GM21528 (cell line): ENCODE measurements around the gene FUT8.

Experiments used
- ATAC-seq: cut with Tn5 transposase; IDR thresholded peaks from one replicate; pipeline ENCODE4 v1.9.1; 2021; ENCODE audit warnings: mild to moderate bottlenecking, moderate library complexity; ENCODE audit not compliant: unreplicated experiment, low FRiP score

The FUT8 gene

GRCh38 chr14:65486863-65487262 is 74.3 kb downstream of the FUT8 start:
- ATAC-seq, result no peak

DNA sequence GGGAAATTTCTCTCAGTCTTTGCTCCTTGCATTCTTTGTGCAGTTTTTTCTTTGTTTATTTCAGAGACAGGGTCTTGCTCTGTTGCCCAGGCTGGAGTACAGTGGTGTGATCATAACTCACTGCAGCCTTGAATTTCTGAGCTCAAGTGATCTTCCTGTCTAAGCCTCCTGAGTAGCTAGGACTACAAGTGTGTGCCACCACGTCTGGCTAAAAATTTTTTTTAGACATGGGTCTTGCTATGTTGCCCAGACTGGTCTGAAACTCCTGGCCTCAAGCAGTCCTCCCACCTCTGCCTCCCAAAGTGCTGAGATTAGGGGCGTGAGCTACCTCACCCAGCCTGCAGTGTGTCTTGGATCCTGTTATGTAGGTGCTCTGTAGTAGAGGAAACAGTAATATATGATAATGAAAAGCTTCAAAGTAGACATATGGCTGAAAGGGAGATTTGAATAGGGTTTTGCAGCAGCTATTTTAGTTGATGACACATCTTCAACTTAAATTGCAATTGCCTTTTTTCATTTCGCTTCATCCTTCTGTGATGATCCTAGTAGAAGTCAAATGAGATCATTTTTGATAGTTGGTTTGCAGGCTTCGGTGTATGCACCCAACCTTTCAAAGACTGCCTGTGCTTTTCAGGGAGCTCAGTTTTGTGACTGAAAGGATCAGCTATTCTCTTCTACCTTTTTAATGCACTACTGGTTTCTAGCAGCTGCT is 75.4 kb downstream of the FUT8 start:
- no peak for ATAC-seq

- ATAC-seq, result no peak
Observed at GRCh38 chr14:65491274-65491673, 78.7 kb downstream of the FUT8 start.

GRCh38 chr14:65492266-65492665 is 79.7 kb downstream of the FUT8 start:
- no peak for ATAC-seq

DNA sequence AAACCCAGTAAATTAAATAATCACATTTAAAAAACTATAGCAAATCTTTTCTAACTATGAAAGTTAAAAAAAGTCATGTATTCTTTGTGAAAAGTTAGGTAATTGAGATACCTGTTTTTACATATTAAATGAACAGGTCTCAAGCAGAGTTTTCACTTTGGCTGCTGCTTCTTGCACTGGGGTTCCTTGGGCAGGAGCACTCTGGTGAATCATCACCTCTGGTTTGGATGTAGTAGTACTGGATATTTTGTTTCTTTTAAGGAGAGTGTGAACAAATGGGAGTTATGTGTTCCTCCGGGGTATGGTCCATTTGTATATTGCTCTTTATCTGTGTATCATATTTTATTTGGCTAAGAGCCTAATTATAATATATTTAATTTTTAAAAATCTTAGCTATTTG is 82.7 kb downstream of the FUT8 start:
- ATAC-seq, result no peak

DNA sequence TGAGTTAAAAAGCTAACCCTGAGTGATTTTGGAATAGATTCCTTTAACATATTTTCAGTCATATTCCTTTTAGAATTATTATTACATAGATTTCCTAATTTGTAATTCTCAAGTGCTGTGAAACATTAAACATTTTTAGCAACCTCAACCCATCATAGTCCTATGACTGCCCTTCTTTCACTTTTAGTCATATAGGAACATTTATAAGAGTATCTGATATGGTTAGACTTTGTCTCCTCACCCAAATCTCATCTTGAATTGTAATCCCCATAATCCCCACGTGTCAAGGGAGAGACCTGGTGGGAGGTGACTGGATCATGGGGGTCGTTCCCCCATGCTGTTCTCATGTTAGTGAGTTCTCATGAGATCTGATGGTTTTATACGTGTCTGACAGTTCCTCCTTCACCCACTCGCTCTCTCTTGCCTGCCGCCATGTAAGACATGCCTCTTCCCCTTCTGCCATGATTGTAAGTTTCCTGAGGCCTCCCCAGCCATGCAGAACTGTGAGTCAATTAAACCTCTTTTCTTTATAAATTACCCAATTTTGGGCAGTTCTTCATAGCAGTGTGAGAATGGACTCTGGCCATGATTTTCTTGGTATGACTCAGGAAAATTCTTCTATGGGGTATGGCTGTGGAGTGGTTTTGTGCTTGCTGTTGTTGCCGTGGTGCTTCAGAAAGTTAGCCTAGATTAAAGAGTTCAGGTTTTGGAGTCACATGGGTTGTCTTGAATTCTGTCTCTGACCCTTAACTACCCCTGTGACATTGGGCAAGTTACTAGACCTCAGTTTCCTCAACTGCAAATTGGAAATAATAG is 83.9 kb downstream of the FUT8 start:
- ATAC-seq, result no peak

DNA sequence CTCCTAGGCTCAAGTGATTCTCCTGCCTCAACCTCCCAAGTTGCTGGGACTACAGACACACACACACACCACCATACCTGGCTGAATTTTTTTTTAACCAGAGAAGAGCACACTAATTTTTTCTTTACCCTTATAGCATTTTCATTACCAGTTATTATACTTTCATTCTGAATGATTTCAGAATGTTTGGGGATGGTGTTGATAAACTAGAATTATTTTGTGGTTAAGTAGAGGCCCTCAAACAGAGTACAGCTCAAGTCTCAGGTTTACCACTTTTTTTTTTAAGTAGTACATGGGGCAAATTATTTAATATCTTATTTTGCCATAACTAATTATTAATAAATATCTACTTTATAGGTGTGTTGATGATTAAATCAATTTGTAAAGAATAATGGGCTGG is 86.6 kb downstream of the FUT8 start:
- no peak for ATAC-seq

DNA sequence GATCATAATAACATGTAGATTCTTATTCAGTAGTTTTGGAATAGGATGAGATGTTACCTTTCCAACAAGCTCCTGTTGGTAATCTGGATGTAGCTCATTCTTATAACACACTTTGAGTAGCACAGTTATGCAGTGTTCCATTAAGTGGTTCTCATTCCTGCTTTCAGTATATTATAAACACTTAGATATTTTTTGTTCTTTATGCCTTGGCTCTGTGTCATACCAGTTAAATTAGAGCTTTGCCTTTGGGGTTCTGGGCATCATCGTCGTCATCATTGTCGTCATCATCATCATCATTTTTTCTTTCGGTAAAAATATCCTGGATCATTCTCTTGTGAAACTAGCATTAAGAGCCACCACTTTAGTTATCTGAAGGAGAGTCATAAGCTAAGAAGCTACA is 87.5 kb downstream of the FUT8 start:
- ATAC-seq, result no peak

DNA sequence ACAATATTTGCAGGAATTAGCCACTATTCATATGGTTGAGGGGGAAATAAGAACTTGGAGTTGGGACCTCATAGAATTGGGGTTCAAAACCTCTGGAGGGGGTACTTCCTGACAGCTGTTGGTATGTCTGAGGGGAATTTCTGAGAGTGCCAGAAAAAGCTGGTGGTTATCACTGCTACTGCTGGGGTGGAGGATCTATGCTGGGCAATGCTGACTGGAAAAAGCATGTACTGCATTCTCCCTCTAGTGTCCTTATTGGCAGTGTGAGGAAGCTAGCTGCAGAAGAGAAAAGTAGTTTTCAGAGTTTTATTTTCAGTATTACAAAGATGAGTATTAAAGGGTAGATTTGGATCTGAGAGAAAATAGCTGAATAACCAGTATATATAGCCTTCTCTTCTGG is 88.8 kb downstream of the FUT8 start:
- no peak for ATAC-seq

GRCh38 chr14:65502676-65503124 is 90.2 kb downstream of the FUT8 start:
- no peak for ATAC-seq

GRCh38 chr14:65503771-65504170 is 91.2 kb downstream of the FUT8 start:
- no peak for ATAC-seq

DNA sequence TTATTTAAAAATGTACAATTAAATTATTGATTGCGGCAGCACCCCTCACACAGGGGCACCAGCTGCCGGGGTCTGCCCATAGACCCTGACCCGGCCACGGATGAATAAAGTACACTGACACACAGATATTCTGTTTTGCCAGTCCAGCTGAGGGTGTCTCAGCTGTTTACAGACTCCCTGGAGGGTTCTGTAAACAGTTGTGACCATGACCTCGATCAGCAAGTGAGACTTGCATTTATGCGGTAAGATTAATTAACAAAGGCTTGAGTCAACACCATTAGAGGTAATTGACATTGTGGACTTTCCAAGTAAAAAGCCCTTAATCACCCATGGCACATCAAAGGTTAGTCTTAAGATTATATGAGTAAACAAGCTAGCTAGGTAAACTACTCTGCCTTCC is 94.3 kb downstream of the FUT8 start:
- no peak for ATAC-seq

GRCh38 chr14:65509842-65510241 is 97.3 kb downstream of the FUT8 start:
- ATAC-seq, result no peak

GRCh38 chr14:65513671-65514070 is 101.1 kb downstream of the FUT8 start:
- no peak for ATAC-seq

DNA sequence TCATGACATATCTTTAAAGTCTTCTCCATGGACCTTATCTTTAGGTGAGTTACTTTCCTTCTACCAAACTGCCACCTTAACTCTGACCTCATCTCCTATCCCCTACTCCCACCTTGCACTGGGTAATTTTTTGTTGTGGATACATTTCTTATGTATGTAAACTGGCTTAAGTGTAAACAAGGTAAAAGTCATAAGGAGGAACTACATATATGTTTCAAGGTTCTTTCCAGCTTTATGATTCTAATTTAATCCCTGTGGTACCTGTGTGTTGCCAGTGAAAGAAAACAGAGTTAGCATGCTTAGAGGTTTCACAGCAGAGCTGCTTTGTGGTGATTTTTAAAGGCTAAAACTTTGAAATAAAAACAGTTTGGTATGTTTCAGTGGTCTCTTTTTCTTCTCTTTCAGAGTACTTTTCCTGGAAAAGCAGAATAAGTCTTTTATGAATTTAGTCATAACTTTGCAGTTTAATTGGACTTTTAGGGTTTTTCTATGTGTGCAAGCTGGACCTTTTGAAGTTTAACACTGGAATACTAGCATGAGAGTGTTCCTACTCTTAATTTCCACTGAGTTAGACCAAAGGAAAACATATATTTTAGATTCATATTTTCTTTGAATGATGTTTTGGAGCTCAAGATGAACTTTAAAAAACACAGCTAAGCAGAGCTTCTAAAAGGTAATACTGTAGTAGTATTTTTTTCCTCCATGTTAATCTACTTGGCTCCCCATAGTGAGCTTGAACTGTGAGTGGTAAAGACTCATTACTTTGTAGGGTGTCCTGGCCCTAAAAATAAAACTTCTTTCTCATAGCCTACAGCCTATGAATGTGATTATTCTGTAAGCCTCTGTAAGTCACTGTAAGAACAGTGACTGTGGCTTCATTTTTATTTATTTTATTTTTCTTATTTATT is 105.4 kb downstream of the FUT8 start:
- ATAC-seq, result no peak

DNA sequence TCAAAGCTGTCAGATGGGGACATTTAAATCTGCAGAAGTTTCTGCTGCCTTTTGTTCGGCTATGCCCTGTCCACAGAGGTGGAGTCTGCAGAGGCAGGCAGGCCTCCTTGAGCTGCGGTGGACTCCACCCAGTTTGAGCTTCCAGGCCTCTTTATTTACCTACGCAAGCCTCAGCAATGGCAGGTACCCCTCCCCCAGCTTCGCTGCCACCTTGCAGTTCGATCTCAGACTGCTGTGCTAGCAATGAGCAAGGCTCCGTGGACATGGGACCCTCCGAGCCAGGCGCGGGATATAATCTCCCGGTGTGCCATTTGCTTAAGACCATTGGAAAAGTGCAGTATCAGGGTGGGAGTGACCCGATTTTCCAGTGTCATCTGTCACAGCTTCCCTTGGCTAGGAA is 115.5 kb downstream of the FUT8 start:
- ATAC-seq, result no peak

GRCh38 chr14:65531148-65531547 is 118.6 kb downstream of the FUT8 start:
- ATAC-seq, result no peak

- no peak for ATAC-seq
Observed at GRCh38 chr14:65533736-65534404, 121.3 kb downstream of the FUT8 start.

- no peak for ATAC-seq
Observed at GRCh38 chr14:65536781-65537423, 124.4 kb downstream of the FUT8 start.

DNA sequence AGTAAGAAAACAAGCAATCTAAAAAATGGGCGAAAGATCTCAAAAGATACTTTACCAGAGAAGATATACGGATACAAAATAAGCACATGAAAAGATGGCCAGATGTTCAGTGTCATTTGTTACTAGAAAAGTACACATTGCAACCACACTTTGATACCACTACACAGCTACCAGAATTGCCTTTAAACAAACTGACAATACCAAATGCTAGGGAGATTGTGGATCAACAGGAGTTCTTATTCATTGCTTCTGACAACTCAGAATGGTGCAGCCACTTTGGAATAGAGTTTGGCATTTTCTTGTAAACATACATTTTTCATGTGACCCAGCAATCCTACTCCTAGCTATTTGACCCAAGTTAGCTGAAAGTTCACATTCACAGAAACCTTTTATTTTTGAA is 136.3 kb downstream of the FUT8 start:
- no peak for ATAC-seq
